Tibial nerve (tissue), 4 donors: ENCODE results near the gene ADIRF. TPM values are rescaled to one million over a fixed set of nuclear protein-coding genes. Genes with fewer than 3 reads are reported as not detected.

ENCODE experiments used
- DNase-seq, 2 donors: peaks; one replicate each; pipeline ENCODE4 v3.0.0-alpha.2; 2019; ENCODE audit warnings: low spot score in 2 of 2
- H3K27ac ChIP-seq, 4 donors: fragments of 200-600 bp; sonication (generic) in 3 of 4; one replicate each; pipeline ENCODE4 v1.5.1; 2017 to 2019; ENCODE audit warnings: mild to moderate bottlenecking in 1 of 4
- H3K27me3 ChIP-seq, 2 donors: fragments of 200-600 bp; sonication (generic) in 1 of 2; one replicate each; pipeline versions ENCODE4 v1.5.1 to v1.6.0; 2017 to 2019
- H3K36me3 ChIP-seq, 3 donors: fragments of 200-600 bp; sonication (generic); one replicate each; pipeline ENCODE4 v1.5.1; 2018 to 2019
- H3K4me1 ChIP-seq, 4 donors: fragments of 200-600 bp; sonication (generic) in 3 of 4; one replicate each; pipeline ENCODE4 v1.5.1; 2017 to 2019
- H3K4me3 ChIP-seq, 4 donors: fragments of 200-600 bp; sonication (generic) in 3 of 4; one replicate each; pipeline ENCODE4 v1.5.1; 2017 to 2019; ENCODE audit warnings: mild to moderate bottlenecking in 1 of 4, moderate library complexity in 1 of 4
- H3K9me3 ChIP-seq, 4 donors: fragments of 200-600 bp; sonication (generic) in 3 of 4; one replicate each; pipeline ENCODE4 v1.5.1; 2017 to 2019
- CTCF ChIP-seq, 5 experiments: fragments of 200-600 bp in 3 of 5; fragments of 450-650 bp in 2 of 5; sonication (generic) in 3 of 5; IDR thresholded peaks; one replicate each; pipeline ENCODE4 v1.5.1; 2016 to 2019; ENCODE audit warnings: antibody characterized with exemption in 5 of 5, mild to moderate bottlenecking in 3 of 5, moderate library complexity in 2 of 5
- EP300 ChIP-seq, 2 donors: sonication (generic); formaldehyde crosslinking; IDR thresholded peaks; one replicate each; pipeline ENCODE4 v1.6.1; 2017; ENCODE audit warnings: antibody characterized with exemption in 2 of 2, mild to moderate bottlenecking in 1 of 2
- POLR2A ChIP-seq, 2 donors: fragments of 450-650 bp; IDR thresholded peaks; one replicate each; pipeline ENCODE4 v1.6.1; 2017; ENCODE audit warnings: antibody characterized with exemption in 2 of 2, mild to moderate bottlenecking in 2 of 2, moderate library complexity in 2 of 2
- WGBS, 2 donors: methylation state at CpG; one replicate each; pipeline ENCODE4 v1.1.5; 2018; 5-methylcytosine and 5-hydroxymethylcytosine counted together
- total RNA-seq, 4 donors: library from RNA; depleted of rRNA; stranded (reverse); fragments of >200 nt; gene quantifications; one replicate each; pipeline ENCODE4 v1.1.0, GENCODE V29; 2016

ADIRF gene
- total RNA-seq, 4 donors from 2014 or later = 703 to 1,895 (median 1,121) TPM

GRCh38 chr10:86956848-86957448 is 11.3 kb upstream of the ADIRF start:
- H3K27ac ChIP-seq = peak overlapping the region; percentile 66 to 94 (median 84)
- 52 to 75% methylated on average over 7 of the region's 7 CpGs for WGBS, 2 donors
- no peak for TF ChIP-seq POLR2A (IDR thresholded peaks at IDR 0.05)
- no peak for TF ChIP-seq CTCF (IDR thresholded peaks at IDR 0.05)
- TF ChIP-seq EP300 (IDR thresholded peaks at IDR 0.05) = no peak
- H3K4me3 ChIP-seq = peak overlapping the region in 1 of 4 donors; percentile 44
- peaks cover 0 to 9% (median 0%) of the 10 kb centered on the region in 4 donors for H3K9me3 ChIP-seq
- peaks cover 3 to 83% (median 55%) of the 10 kb centered on the region in 4 donors for H3K4me1 ChIP-seq
- DNase-seq = no peak
- H3K27me3 ChIP-seq = no peaks in the 10 kb centered on the region
- H3K36me3 ChIP-seq = no peaks in the 10 kb centered on the region

GRCh38 chr10:86957471-86958115 is 10.7 kb upstream of the ADIRF start, which contains the start of gene MMRN2:
MMRN2 (minus strand) TSS chr10:86957615; CDS start chr10:86957541, 74 bp downstream.
- Histone ChIP-seq H3K4me3 (peak within 1 kb of the TSS; percentile 11 to 44 (median 23)), H3K27ac (peak within 1 kb of the TSS; percentile 67 to 94 (median 84)), H3K4me1 (peaks cover 3 to 88% (median 55%) of the 10 kb centered on the region in 4 donors), H3K36me3 (no peaks in the 10 kb centered on the region), H3K27me3 (no peaks in the 10 kb centered on the region), H3K9me3 (peaks cover 0 to 4% (median 0%) of the 10 kb centered on the region in 4 donors)
- DNase-seq = no peak
- TF ChIP-seq EP300 (IDR thresholded peaks at IDR 0.05) (no peak), CTCF (IDR thresholded peaks at IDR 0.05) (no peak), POLR2A (IDR thresholded peaks at IDR 0.05) (no peak)
- 43 to 55% methylated on average over 7 to 8 of the region's 9 CpGs for WGBS, 2 donors

GRCh38 chr10:86958116-86958900 is 10.0 kb upstream of the ADIRF start, which contains the start of gene SNCG:
SNCG (plus strand) TSS chr10:86958599; CDS start chr10:86958698, 99 bp downstream.
- TF ChIP-seq EP300 (IDR thresholded peaks at IDR 0.05) = peak in 1 of 2 donors; percentile 43
- peak in 1 of 2 donors; percentile 32 for TF ChIP-seq POLR2A (IDR thresholded peaks at IDR 0.05)
- no peak for TF ChIP-seq CTCF (IDR thresholded peaks at IDR 0.05)
- DNase-seq = no peak
- WGBS, 2 donors = 25 to 44% methylated on average over 5 to 17 of the region's 22 CpGs
- H3K36me3 ChIP-seq = no peaks in the 10 kb centered on the region
- no peaks in the 10 kb centered on the region for H3K27me3 ChIP-seq
- H3K9me3 ChIP-seq = no peaks in the 10 kb centered on the region
- peaks cover 3 to 87% (median 54%) of the 10 kb centered on the region in 4 donors for H3K4me1 ChIP-seq
- H3K4me3 ChIP-seq = peak within 1 kb of the TSS; percentile 11 to 44 (median 23)
- H3K27ac ChIP-seq = peak within 1 kb of the TSS; percentile 67 to 94 (median 84)

- TF ChIP-seq CTCF (IDR thresholded peaks at IDR 0.05) (no peak), EP300 (IDR thresholded peaks at IDR 0.05) (peak in 1 of 2 donors; percentile 33), POLR2A (IDR thresholded peaks at IDR 0.05) (no peak)
- peak overlapping the region; percentile 11 to 44 (median 23) for H3K4me3 ChIP-seq
- DNase-seq = no peak
- no peaks in the 10 kb centered on the region for H3K9me3 ChIP-seq
- WGBS, 2 donors = 27 to 38% methylated on average over 16 of the region's 16 CpGs
- no peaks in the 10 kb centered on the region for H3K27me3 ChIP-seq
- H3K36me3 ChIP-seq = no peaks in the 10 kb centered on the region
- H3K4me1 ChIP-seq = peaks cover 3 to 83% (median 48%) of the 10 kb centered on the region in 4 donors
- H3K27ac ChIP-seq = peak overlapping the region; percentile 67 to 94 (median 84)
Observed at GRCh38 chr10:86958901-86959736, 9.2 kb upstream of the ADIRF start.
